Testis (tissue), 3 donors: ENCODE data around the gene AQP12A. TPM values are rescaled to one million over a fixed set of nuclear protein-coding genes. Genes with fewer than 3 reads are reported as not detected.

Source experiments
- DNase-seq: peaks from one replicate; pipeline ENCODE4 v3.0.0-alpha.2; 2019
- H3K27ac ChIP-seq, 2 donors: fragments of 200-600 bp; sonication (generic); one replicate each; pipeline ENCODE4 v1.5.1; 2019
- H3K27me3 ChIP-seq: fragments of 200-600 bp; sonication (generic); one replicate; pipeline ENCODE4 v1.5.1; 2019
- H3K36me3 ChIP-seq: fragments of 200-600 bp; sonication (generic); one replicate; pipeline ENCODE4 v1.5.1; 2017; ENCODE audit warnings: low read depth; ENCODE audit errors: missing control alignments
- H3K4me1 ChIP-seq: fragments of 200-600 bp; sonication (generic); one replicate; pipeline ENCODE4 v1.5.1; 2019
- H3K4me3 ChIP-seq, 2 donors: fragments of 200-600 bp; sonication (generic); one replicate each; pipeline ENCODE4 v1.5.1; 2017 to 2019
- H3K9me3 ChIP-seq: fragments of 200-600 bp; sonication (generic); one replicate; pipeline ENCODE4 v1.5.1; 2017
- CTCF ChIP-seq, 3 experiments: fragments of 450-650 bp in 2 of 3; fragments of 200-600 bp in 1 of 3; sonication (generic) in 1 of 3; IDR thresholded peaks; one replicate each; pipeline ENCODE4 v1.5.1; 2016 to 2019; ENCODE audit warnings: antibody characterized with exemption in 3 of 3, mild to moderate bottlenecking in 2 of 3, moderate library complexity in 1 of 3
- POLR2A ChIP-seq: fragments of 450-650 bp; IDR thresholded peaks from one replicate; pipeline ENCODE4 v1.6.1; 2017; ENCODE audit warnings: antibody characterized with exemption, mild to moderate bottlenecking, moderate library complexity
- WGBS, 2 donors: methylation state at CpG; one replicate each; pipeline ENCODE4 v1.1.5; 2018; 5-methylcytosine and 5-hydroxymethylcytosine counted together
- intact Hi-C: fragments of 100-400 bp; cut with DNase I; formaldehyde crosslinking; loops from one replicate; pipeline ENCODE4 v1.15.1; 2023; ENCODE audit warnings: low total_unique reads
- polyA plus RNA-seq: library from polyadenylated mRNA; stranded (reverse); fragments of 350-450 nt; fragmentation: Illumina TruSeq; extraction: RNeasy Lipid Tissue Mini Kit (QIAGEN cat#74804); gene quantifications from one replicate; pipeline ENCODE4 v1.2.3, GENCODE V29; 2014; ENCODE audit warnings: low read depth, low replicate concordance; ENCODE audit not compliant: insufficient read depth
- total RNA-seq, 2 donors: library from RNA; depleted of rRNA; stranded (reverse); fragments of >200 nt; gene quantifications; one replicate each; pipeline ENCODE4 v1.2.3, GENCODE V29; 2016

The AQP12A gene
- total and polyA plus RNA-seq, 3 donors from 2014 or later = not detected

DNA sequence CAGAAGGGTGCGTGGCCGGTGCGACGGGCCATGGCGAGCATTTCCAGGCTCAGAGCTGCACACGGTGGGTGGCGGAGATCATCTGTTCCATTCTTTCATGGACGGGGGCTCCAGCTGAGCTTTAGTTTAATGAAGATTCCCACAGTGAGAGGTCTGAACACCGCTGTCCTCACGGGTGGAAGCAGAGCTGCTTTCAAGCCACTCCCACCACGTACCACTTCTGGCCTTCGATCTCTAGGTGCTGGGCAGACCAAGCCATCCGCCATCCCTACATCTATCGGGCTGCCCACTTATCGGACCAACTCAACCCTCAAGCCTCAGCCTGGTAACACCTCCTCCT is 47.9 kb upstream of the AQP12A start:
- 91 to 92% methylated on average over 14 to 15 of the region's 15 CpGs for WGBS, 2 donors
- intact Hi-C loops = no loop called here
- Histone ChIP-seq H3K27ac (no peak overlapping the region), H3K27me3 (no peaks in the 10 kb centered on the region), H3K4me1 (peaks cover 3% of the 10 kb centered on the region), H3K4me3 (no peak overlapping the region), H3K36me3 (no peaks in the 10 kb centered on the region), H3K9me3 (no peaks in the 10 kb centered on the region)
- TF ChIP-seq POLR2A (no peak), CTCF (IDR thresholded peaks at IDR 0.05) (no peak)
- no peak for DNase-seq

- no peak for DNase-seq
- Histone ChIP-seq H3K9me3 (no peaks in the 10 kb centered on the region), H3K27me3 (no peaks in the 10 kb centered on the region), H3K4me1 (peaks cover 1% of the 10 kb centered on the region), H3K4me3 (no peak overlapping the region), H3K36me3 (no peaks in the 10 kb centered on the region), H3K27ac (no peak overlapping the region)
- intact Hi-C loops = no loop called here
- no peak for TF ChIP-seq POLR2A
- no peak for TF ChIP-seq CTCF (IDR thresholded peaks at IDR 0.05)
- 60 to 73% methylated on average over 4 to 14 of the region's 14 CpGs for WGBS, 2 donors
These were observed 47.5 kb upstream of the AQP12A start for GRCh38 chr2:240644171-240644651.

DNA sequence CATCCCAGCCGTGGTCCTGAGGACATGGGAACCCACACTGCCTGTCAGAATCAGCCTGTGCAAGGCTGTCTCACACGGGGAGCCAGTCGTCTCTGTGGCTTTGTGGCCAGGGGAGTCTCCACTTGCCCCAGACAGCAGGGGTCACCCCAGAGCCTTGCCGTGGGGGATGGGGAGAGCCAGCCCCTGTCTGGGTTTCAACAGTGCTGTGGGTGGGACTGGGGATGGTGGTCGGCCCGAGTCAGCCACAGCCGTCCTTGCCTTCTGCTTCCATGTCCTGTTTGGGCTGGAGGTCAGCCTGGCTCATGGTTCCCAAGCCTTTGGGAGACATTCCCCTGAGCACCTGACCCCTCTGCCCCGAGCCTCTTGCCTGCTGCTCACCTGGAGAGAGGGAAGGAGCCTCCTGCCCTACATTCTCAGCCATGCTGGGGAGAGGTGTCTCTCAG is 46.8 kb upstream of the AQP12A start:
- no peaks in the 10 kb centered on the region for H3K36me3 ChIP-seq
- DNase-seq = no peak
- TF ChIP-seq CTCF (IDR thresholded peaks at IDR 0.05) (no peak), POLR2A (no peak)
- no peaks in the 10 kb centered on the region for H3K4me1 ChIP-seq
- H3K4me3 ChIP-seq = no peak overlapping the region
- intact Hi-C loops = no loop called here
- no peaks in the 10 kb centered on the region for H3K9me3 ChIP-seq
- H3K27ac ChIP-seq = no peak overlapping the region
- WGBS, 2 donors = 74 to 81% methylated on average over 5 to 8 of the region's 8 CpGs
- no peaks in the 10 kb centered on the region for H3K27me3 ChIP-seq

DNA sequence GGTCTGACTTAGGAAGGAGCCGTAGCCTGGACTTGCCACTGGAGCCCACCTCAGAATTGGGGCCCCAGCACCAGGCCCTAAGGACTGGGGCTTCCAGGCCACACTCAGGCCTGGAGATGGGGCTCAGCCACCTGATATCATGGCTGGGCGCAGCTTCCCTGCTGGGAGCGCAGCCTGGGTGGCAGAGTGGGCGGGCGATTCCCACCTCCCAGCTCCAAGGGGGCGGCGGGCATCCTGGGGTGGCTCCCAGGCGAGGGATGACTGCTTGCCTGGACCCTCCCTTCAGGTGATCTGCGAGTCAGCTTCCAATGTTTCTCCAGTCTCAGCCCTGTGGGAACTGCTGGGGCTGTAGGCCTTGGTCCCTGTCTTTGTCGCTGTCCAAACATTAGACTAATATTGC is 46.3 kb upstream of the AQP12A start:
- intact Hi-C loops = no loop called here
- Histone ChIP-seq H3K36me3 (no peaks in the 10 kb centered on the region), H3K27me3 (no peaks in the 10 kb centered on the region), H3K9me3 (no peaks in the 10 kb centered on the region), H3K4me1 (no peaks in the 10 kb centered on the region), H3K27ac (no peak overlapping the region), H3K4me3 (no peak overlapping the region)
- TF ChIP-seq CTCF (IDR thresholded peaks at IDR 0.05) = no peak
- TF ChIP-seq POLR2A = no peak
- WGBS, 2 donors = 92 to 97% methylated on average over 2 to 10 of the region's 10 CpGs
- no peak for DNase-seq

DNA sequence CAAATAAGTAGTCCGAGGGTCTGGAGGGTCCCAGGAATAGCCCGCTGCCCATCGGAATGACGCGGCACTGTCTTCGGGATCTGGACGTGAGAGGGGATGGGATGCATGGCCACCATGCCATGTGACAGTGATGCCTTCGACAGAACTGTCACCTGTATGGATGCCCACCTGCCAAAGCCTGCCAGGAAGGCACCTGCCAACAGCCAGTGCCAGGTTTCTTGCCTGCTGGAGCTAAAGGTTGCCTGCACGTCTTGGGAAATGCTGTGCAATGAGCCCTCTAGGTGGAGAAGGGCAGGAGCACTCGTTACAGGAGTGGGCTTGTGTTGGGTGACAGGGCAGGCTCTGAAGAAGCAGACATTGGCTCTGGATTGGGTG is 45.9 kb upstream of the AQP12A start:
- intact Hi-C loops = no loop called here
- no peaks in the 10 kb centered on the region for H3K27me3 ChIP-seq
- no peak for DNase-seq

More for the DNA sequence above, 45.9 kb upstream of the AQP12A start:
- TF ChIP-seq POLR2A = no peak
- TF ChIP-seq CTCF (IDR thresholded peaks at IDR 0.05) = no peak
- WGBS, 2 donors = 89 to 97% methylated on average over 10 of the region's 10 CpGs
- Histone ChIP-seq H3K4me1 (no peaks in the 10 kb centered on the region), H3K27ac (no peak overlapping the region), H3K36me3 (no peaks in the 10 kb centered on the region), H3K9me3 (no peaks in the 10 kb centered on the region), H3K4me3 (no peak overlapping the region)
